GM19438 (cell line): ENCODE data around the gene ST3GAL3.

Source experiments
- ATAC-seq: cut with Tn5 transposase; IDR thresholded peaks from one replicate; pipeline ENCODE4 v1.9.1; 2021; ENCODE audit warnings: low read depth; ENCODE audit not compliant: unreplicated experiment

ST3GAL3 gene

DNA sequence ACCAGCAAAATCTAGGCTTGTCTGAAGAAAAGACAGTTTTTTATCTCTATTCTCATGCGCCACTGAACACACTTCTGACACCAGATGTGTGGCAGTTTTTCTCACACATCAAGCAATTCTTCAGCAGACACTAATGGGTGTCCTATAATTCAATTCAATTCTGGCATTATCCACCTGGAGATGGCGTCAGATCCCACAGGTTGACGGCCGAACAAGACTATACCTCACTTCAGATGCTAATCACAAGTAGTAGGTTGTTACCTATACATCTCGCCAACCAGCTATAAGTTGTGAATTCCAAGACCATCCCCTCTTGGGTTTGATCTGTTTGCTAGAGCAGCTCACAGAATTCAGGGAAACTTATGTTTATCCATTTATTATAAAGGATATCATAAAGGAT is 136.3 kb downstream of the ST3GAL3 start:
- no peak for ATAC-seq

- no peak for ATAC-seq
Observed at GRCh38 chr1:43844114-43844513, 136.8 kb downstream of the ST3GAL3 start.

DNA sequence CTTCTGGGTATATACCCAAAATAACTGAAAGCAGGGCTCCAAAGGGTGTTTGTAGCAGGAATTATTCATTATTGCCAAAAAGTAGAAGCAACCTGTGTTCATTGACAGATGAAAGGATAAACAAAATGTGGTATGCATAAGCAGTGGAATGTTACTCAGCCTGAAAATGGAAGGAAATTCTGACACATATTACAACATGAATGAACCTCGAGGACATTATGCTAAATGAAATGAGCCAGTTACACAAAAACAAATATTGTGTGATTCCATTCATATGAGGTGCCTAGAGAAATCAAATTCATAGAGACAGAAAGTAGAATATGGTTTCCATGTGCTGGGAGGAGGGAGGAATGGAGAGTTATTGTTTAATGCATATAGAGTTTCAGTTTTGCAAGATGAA is 140.0 kb downstream of the ST3GAL3 start:
- ATAC-seq, result no peak

DNA sequence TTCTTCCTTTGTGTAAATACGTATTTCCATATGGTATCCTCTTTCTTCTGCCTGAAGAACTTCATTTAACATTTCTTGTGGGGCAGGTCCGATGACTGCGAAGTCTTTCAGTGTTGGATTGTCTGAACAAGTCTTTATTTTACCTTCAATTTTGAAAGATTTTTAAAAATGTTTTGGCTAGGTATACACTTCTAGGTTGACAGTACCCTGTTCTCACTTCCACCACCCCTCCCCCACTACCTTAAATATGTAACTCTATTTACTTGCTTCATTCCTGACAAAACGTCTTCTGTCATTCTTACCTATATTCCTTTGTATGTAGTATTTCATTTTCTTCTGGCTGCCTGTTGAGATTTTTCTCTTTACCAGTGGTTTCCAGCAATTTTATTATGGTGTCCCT is 140.5 kb downstream of the ST3GAL3 start:
- no peak for ATAC-seq

- no peak for ATAC-seq
Observed at GRCh38 chr1:43849670-43850069, 142.3 kb downstream of the ST3GAL3 start.

DNA sequence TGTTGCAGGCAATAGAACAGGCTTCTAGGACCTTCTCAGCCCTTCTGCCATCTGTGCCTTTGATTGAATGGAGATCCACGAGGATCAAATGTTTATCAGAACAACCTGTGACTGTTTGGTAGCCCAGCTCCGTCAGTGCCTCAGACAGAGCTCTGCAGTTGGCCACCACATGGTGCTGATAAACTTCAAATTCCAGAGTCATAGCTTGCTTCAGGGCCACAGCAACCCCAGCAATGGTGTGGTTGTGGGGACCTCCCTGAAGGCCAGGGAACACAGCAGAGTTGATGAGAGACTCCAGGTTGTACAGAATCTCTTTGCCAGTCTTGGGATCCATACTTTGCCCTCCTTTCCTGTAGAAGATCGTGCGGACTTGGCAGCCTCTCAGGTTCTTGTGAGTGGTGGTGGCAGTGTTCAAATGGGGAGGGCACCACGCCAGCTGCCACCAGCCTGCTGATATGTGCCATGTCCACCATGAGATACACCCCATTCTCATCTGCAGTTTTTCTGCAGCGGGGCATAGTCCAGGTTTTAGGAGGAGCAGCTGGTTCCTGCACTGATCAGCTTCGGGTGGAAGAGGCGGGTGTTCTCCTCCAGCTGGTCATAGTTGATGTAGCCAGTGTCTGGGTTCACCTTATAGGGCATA is 143.4 kb downstream of the ST3GAL3 start:
- no peak for ATAC-seq

- no peak for ATAC-seq
Observed at GRCh38 chr1:43851561-43852338, 144.4 kb downstream of the ST3GAL3 start.

DNA sequence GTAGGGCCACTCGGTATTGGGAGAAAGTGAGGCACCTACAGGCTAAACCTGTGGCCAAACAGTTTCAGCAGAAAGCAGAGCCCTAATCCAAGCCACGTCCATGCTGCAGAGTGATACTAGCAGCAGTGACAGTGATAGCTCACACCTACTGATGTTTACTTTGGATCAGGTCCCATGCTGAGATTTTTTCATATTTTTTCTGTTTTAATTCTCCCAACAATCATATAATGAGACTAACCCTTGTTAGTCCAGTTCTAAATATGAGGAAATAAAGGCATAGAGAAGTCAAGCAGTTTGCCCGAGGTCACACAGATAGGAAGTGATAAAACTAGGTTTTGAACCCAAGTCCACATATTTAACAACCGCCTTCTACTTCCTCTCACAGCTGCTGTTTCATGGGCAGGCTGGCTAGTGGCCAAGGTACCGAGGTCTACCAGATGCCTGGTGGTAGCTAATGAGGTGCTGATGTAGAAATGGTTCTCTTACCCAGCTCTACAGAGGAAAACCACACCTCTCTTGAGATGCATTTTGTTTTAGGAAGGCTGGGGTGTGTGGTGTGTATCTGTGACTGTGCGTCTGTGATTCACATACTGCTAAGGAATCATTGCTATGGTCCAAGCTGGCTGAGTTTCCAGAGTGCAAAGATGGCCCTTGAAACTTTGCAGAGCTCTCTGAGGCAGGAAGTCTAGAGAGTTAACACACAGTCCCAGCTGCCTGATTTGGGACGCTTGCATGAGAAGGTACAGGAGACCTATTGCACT is 146.0 kb downstream of the ST3GAL3 start:
- no peak for ATAC-seq

DNA sequence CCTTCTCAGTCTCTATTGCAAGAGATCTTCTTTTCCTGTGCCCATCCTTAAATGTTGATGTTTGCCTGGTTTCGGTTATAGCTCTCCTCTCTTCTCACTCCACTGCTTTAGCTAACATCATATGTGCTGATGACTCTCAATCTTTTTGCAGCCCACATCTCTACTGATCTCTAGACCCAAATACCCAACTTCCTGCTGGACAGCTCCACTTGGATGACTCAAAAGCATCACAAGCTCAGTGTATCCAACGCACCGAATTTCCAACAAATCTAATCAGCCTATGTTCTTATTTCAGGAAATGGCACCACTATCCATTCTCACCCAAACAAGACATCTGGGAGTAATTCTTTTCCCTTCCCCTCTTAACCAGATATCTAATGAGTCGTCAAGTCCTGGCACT is 147.1 kb downstream of the ST3GAL3 start:
- no peak for ATAC-seq

DNA sequence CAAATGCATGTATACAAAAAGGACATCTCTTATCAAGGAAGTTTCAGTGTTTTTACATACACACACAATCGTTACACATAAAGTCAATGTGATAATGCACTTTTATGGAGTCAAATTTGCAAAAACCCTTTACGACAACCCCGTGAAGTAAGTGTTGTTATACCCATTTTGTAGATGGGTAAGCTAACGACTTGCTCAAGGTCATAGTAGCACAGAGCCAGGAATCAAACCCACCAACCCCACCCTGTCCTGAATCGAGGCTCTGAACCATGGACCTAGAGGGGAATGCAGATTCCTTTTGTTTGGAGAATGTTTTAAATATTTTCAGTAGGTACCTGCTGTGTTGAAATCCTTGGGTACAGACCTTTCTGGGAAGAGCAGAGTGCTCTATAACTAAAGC is 148.9 kb downstream of the ST3GAL3 start:
- ATAC-seq, result no peak

GRCh38 chr1:43857163-43857562 is 149.8 kb downstream of the ST3GAL3 start:
- no peak for ATAC-seq

- no peak for ATAC-seq
Observed at GRCh38 chr1:43858324-43858723, 151.0 kb downstream of the ST3GAL3 start.

GRCh38 chr1:43861337-43861736 is 154.0 kb downstream of the ST3GAL3 start:
- ATAC-seq, result no peak

GRCh38 chr1:43861988-43862735 is 154.8 kb downstream of the ST3GAL3 start:
- ATAC-seq, result no peak

DNA sequence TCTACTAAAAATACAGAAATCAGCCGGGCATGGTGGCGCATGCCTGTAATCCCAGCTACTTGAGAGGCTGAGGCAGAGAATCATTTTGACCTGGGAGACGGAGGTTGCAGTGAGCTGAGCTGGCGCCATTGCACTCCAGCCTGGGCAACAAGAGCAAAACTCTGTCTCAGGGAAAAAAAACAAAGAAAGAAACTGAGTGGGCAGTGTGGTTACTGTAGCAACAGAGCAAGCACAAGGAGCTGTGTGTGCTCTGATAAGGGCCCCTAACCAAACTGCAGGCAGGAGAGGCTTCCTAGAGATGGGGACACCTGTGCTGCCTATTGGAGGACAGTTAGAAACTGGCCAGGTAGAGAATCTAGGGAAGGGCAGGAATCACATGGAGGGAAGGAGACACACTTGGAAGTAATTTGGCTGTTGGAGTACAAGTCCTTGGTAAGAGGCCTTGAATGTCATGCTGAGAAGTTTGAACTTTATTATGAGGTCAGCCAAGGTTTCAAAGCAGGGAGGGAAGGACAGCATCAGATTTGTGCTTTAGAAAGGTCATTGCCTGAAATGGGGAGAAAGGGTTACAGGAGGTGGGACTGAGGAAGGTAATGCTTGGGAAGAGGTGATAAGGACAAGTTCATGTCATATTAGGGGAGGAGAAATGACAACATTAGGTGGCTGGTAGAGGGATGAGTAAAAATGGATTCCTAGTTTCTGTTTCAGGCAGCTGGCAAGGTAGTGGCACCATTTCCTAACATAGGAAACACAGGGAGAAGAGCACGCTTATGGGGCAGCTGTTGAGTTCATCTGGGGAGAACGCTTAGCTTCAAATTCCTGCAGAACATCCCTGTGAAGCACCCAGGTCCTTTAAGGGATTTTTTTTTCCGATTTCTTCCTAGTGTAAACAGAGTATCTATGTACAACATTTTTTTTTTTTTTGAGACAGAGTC is 157.0 kb downstream of the ST3GAL3 start:
- ATAC-seq, result no peak

- no peak for ATAC-seq
Observed at GRCh38 chr1:43866201-43866600, 158.9 kb downstream of the ST3GAL3 start.

DNA sequence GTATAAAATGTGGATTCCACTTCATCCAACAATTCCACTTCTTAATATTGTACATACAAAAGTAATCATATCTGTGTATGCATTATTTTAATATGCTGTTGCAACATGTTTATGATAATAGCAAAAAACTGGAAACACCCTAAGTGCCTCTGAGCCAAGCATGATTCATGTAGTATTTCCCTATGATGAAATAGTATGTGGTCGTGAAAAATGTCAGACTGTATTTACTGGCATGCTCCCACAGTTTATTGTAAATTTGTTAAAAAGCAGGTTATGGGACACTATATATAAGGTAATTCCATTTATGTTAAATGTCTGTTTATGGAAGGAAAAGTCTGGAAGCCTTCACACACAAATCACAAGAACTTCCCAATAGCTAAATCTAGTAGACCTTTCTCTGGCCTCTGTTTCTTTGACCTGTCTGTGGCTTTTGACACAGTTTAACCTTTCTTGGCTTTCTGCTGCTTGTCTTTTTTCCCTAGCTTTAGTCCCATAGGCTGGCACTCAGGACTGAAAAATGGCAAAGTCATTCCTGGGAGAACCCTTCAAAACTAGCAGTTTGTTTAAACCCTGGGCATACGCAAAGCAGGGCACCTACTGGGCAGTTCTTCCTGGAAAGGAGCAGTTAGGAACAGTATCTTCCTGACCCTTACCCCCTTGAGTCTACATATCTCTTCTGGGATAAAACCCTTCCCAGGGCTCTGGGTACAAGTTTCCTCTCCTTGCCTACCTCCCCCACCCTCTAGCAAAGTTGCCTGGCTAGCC is 160.8 kb downstream of the ST3GAL3 start:
- ATAC-seq, result no peak

DNA sequence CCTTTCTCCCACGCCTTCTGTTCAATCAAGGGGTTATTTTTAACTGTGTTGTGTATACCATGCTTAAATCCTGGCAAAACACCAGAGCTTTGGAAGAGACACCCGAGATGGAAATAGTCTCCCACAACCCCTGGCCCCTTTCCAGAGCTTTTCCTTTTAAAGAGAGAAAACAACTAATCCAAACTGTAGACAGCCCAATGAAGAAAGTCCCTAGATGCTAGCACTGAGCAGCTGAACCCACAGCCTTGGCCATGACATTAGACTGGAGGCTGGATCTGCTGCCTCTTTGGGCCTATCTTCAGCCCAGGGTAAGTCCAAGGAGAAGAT is 161.4 kb downstream of the ST3GAL3 start:
- ATAC-seq, result no peak

DNA sequence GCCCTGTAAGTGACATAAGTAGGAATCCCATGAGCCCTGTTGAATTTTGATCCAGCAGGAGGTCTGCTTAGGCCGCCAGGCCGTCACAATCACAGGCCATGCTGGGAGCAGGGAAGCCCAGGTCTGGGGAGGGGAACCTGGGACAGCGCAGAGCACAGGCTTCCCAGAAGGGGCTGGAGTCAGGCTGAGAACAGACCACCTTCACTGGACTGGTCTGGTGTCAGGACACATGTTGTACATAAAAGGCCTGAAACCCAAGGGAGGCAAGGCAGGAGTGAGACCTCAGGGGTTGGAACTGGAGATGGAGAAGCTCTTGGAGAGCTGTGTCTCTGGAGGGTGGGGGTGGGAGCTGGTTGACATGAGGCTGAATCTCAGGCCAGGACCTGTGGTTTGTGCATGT is 163.0 kb downstream of the ST3GAL3 start:
- no peak for ATAC-seq
